ENCODE results near the gene NARF.
A peak's percentile ranks its signal among the peaks of the same experiment; 100 is the strongest.
"Not testable (repeated sequence)": the region's sequence is repeated elsewhere in the genome, so short reads cannot be mapped to it uniquely, and the experiment has no call there.

NARF gene

GRCh38 chr17:82503728-82504308, 45.3 kb downstream of the NARF start:
- DNase-seq = no peak

GRCh38 chr17:82505296-82505695, 46.8 kb downstream of the NARF start:
- no peak for DNase-seq

- peak; percentile 67 for DNase-seq
Measured at GRCh38 chr17:82506402-82506801, 47.9 kb downstream of the NARF start.

GRCh38 chr17:82507631-82508175, 49.2 kb downstream of the NARF start:
- no peak for DNase-seq

GRCh38 chr17:82511642-82512041, 53.1 kb downstream of the NARF start:
- not testable (repeated sequence) for DNase-seq

GRCh38 chr17:82513864-82514263, 55.3 kb downstream of the NARF start:
- not testable (repeated sequence) for DNase-seq

GRCh38 chr17:82517230-82517865, 58.8 kb downstream of the NARF start:
- DNase-seq = no peak

- peak; percentile 98 for DNase-seq
Measured at GRCh38 chr17:82518826-82519810, 60.6 kb downstream of the NARF start, which contains the start of gene FOXK2. Gene FOXK2, plus strand, starts transcription at chr17:82519732. Its CDS starts 157 bp downstream, at chr17:82519889.

- DNase-seq = peak; percentile 76
Measured at GRCh38 chr17:82519971-82520903, 61.7 kb downstream of the NARF start.

- no peak for DNase-seq
Measured at GRCh38 chr17:82524540-82524939, 66.0 kb downstream of the NARF start.

- no peak for DNase-seq
Measured at GRCh38 chr17:82525712-82526111, 67.2 kb downstream of the NARF start.

GRCh38 chr17:82527898-82528297, 69.4 kb downstream of the NARF start:
- DNase-seq = no peak

- no peak for DNase-seq
Measured at GRCh38 chr17:82528484-82529265, 70.1 kb downstream of the NARF start.

GRCh38 chr17:82529914-82530300, 71.4 kb downstream of the NARF start:
- no peak for DNase-seq

GRCh38 chr17:82531431-82531881, 72.9 kb downstream of the NARF start:
- DNase-seq = no peak

- no peak for DNase-seq
Measured at GRCh38 chr17:82534401-82534812, 75.9 kb downstream of the NARF start.

GRCh38 chr17:82536512-82537201, 78.1 kb downstream of the NARF start:
- no peak for DNase-seq

- not testable (repeated sequence) for DNase-seq
Measured at GRCh38 chr17:82537228-82537627, 78.7 kb downstream of the NARF start.

GRCh38 chr17:82539076-82539475, 80.5 kb downstream of the NARF start:
- DNase-seq = not testable (repeated sequence)

All from activated CD8-positive, alpha-beta memory T cell treated with anti-CD3 and anti-CD28 coated beads, Interleukin-2, amount 50 U/mL, for 48 hours (primary cell).